Measurements from ENCODE around the gene KRTAP5-10.

Gene KRTAP5-10

GRCh38 chr11:71556018-71556417 is 9.3 kb upstream of the KRTAP5-10 start:
- no peaks in the 10 kb centered on the region for H4K20me1 ChIP-seq (ENCODE audit: insufficient read depth, low read length, poor library complexity, severe bottlenecking)
- H3K36me3 ChIP-seq (ENCODE audit: insufficient read depth, low read length) = no peaks in the 10 kb centered on the region
- no peak overlapping the region for H2AFZ ChIP-seq (ENCODE audit: low read length)
- no peaks in the 10 kb centered on the region for H3K27me3 ChIP-seq (ENCODE audit: insufficient read depth, low read length, poor library complexity, severe bottlenecking)
- H3K4me2 ChIP-seq (ENCODE audit: low read depth, low read length, poor library complexity, severe bottlenecking) = no peak overlapping the region
- no peak overlapping the region for H3K9ac ChIP-seq (ENCODE audit: low read depth, low read length, poor library complexity, severe bottlenecking)
- H3K79me2 ChIP-seq (ENCODE audit: insufficient read depth, low read length) = no peaks in the 10 kb centered on the region
- no peak overlapping the region for H3K4me3 ChIP-seq (ENCODE audit: low read length, poor library complexity, severe bottlenecking)
- H3F3A ChIP-seq (ENCODE audit: low read depth) = no peaks in the 10 kb centered on the region
- no peaks in the 10 kb centered on the region for H3K9me3 ChIP-seq (ENCODE audit: insufficient read depth, low read depth, low read length)
- no peaks in the 10 kb centered on the region for H3K4me1 ChIP-seq (ENCODE audit: insufficient read depth, low read length, poor library complexity, severe bottlenecking)
- no peaks in the 10 kb centered on the region for H3K9me2 ChIP-seq (replicated peaks; ENCODE audit: low read depth, low read length)
- TF ChIP-seq EZH2phosphoT487 (IDR thresholded peaks at IDR 0.05; ENCODE audit: borderline replicate concordance) (no peak), CTCF (conservative IDR thresholded peaks at IDR 0.05; ENCODE audit: low read length) (no peak)

GRCh38 chr11:71557257-71557656 is 8.1 kb upstream of the KRTAP5-10 start:
- no peaks in the 10 kb centered on the region for H3K4me1 ChIP-seq (ENCODE audit: insufficient read depth, low read length, poor library complexity, severe bottlenecking)
- H3K9me3 ChIP-seq (ENCODE audit: insufficient read depth, low read depth, low read length) = no peaks in the 10 kb centered on the region
- H3K9me2 ChIP-seq (replicated peaks; ENCODE audit: low read depth, low read length) = no peaks in the 10 kb centered on the region
- H4K20me1 ChIP-seq (ENCODE audit: insufficient read depth, low read length, poor library complexity, severe bottlenecking) = no peaks in the 10 kb centered on the region
- H2AFZ ChIP-seq (ENCODE audit: low read length) = no peak overlapping the region
- no peak for TF ChIP-seq EZH2phosphoT487 (IDR thresholded peaks at IDR 0.05; ENCODE audit: borderline replicate concordance)
- TF ChIP-seq CTCF (conservative IDR thresholded peaks at IDR 0.05; ENCODE audit: low read length) = no peak
- no peaks in the 10 kb centered on the region for H3K36me3 ChIP-seq (ENCODE audit: insufficient read depth, low read length)
- no peaks in the 10 kb centered on the region for H3F3A ChIP-seq (ENCODE audit: low read depth)
- no peaks in the 10 kb centered on the region for H3K79me2 ChIP-seq (ENCODE audit: insufficient read depth, low read length)
- H3K27me3 ChIP-seq (ENCODE audit: insufficient read depth, low read length, poor library complexity, severe bottlenecking) = no peaks in the 10 kb centered on the region
- no peak overlapping the region for H3K4me3 ChIP-seq (ENCODE audit: low read length, poor library complexity, severe bottlenecking)
- no peak overlapping the region for H3K9ac ChIP-seq (ENCODE audit: low read depth, low read length, poor library complexity, severe bottlenecking)
- H3K4me2 ChIP-seq (ENCODE audit: low read depth, low read length, poor library complexity, severe bottlenecking) = no peak overlapping the region

- H3K9ac ChIP-seq (ENCODE audit: low read depth, low read length, poor library complexity, severe bottlenecking) = no peak overlapping the region
- no peak overlapping the region for H3K4me3 ChIP-seq (ENCODE audit: low read length, poor library complexity, severe bottlenecking)
- no peaks in the 10 kb centered on the region for H3K79me2 ChIP-seq (ENCODE audit: insufficient read depth, low read length)
- H4K20me1 ChIP-seq (ENCODE audit: insufficient read depth, low read length, poor library complexity, severe bottlenecking) = no peaks in the 10 kb centered on the region
- H3K9me3 ChIP-seq (ENCODE audit: insufficient read depth, low read depth, low read length) = no peaks in the 10 kb centered on the region
- no peaks in the 10 kb centered on the region for H3K4me1 ChIP-seq (ENCODE audit: insufficient read depth, low read length, poor library complexity, severe bottlenecking)
- TF ChIP-seq CTCF (conservative IDR thresholded peaks at IDR 0.05; ENCODE audit: low read length) (no peak), EZH2phosphoT487 (IDR thresholded peaks at IDR 0.05; ENCODE audit: borderline replicate concordance) (no peak)
- H2AFZ ChIP-seq (ENCODE audit: low read length) = no peak overlapping the region
- no peaks in the 10 kb centered on the region for H3K27me3 ChIP-seq (ENCODE audit: insufficient read depth, low read length, poor library complexity, severe bottlenecking)
- H3K4me2 ChIP-seq (ENCODE audit: low read depth, low read length, poor library complexity, severe bottlenecking) = no peak overlapping the region
- no peaks in the 10 kb centered on the region for H3K9me2 ChIP-seq (replicated peaks; ENCODE audit: low read depth, low read length)
- H3F3A ChIP-seq (ENCODE audit: low read depth) = no peaks in the 10 kb centered on the region
- no peaks in the 10 kb centered on the region for H3K36me3 ChIP-seq (ENCODE audit: insufficient read depth, low read length)
Observed at GRCh38 chr11:71558996-71559395, 6.4 kb upstream of the KRTAP5-10 start.

Measured in Loucy (cell line).